Endothelial cell of umbilical vein (primary cell): Measurements from ENCODE around the gene TRAK1. TPM values are rescaled to one million over a fixed set of nuclear protein-coding genes. Genes with fewer than 3 reads are reported as not detected.

Source experiments
- BruUV-seq: library from RNA; stranded (reverse); fragments of 400-500 nt; replicated peaks from 2 replicates; lab custom pipeline; 2021; lab: Mats Ljungman, UMichigan
- CTCF ChIA-PET: fragments of 300-600, 350-600 bp; sonication (Branson Sonifier 250); formaldehyde crosslinking; loops from one replicate; lab custom pipeline; 2021; ENCODE audit warnings: antibody characterized with exemption, inconsistent platforms; lab: Charles Lee
- POLR2A ChIA-PET: fragments of 300-600, 350-600 bp; sonication (Branson Sonifier 250); formaldehyde crosslinking; loops from one replicate; lab custom pipeline; 2021; ENCODE audit warnings: antibody characterized with exemption, inconsistent platforms; lab: Charles Lee
- DNase-seq: peaks from one replicate; pipeline ENCODE4 v3.0.0-alpha.2; 2011; ENCODE audit warnings: low read depth, low spot score
- FAIRE-seq: peaks from 2 replicates; lab custom pipeline; 2011; peaks lifted over from hg19 to GRCh38; lab: Jason Lieb, UNC
- H2AFZ ChIP-seq: 2 replicates; pipeline ENCODE4 v1.6.0; 2012; ENCODE audit warnings: low read depth, low read length, control low read depth, inconsistent platforms
- H3K27ac ChIP-seq: 2 replicates; pipeline ENCODE4 v1.5.1; 2011; ENCODE audit warnings: low read depth, mild to moderate bottlenecking, control low read depth, low read length, moderate library complexity; ENCODE audit not compliant: insufficient read depth
- H3K27me3 ChIP-seq, 2 experiments: 2 replicates each; pipeline versions ENCODE4 v1.6.0 to v1.6.1; 2011; ENCODE audit warnings: low read length in 2 of 2, mixed read lengths in 1 of 2; ENCODE audit not compliant: control insufficient read depth in 2 of 2, insufficient read depth in 2 of 2
- H3K36me3 ChIP-seq, 2 experiments: 2 replicates in 1 of 2; 3 replicates in 1 of 2; pipeline ENCODE4 v1.5.1; 2011; ENCODE audit warnings: low read length in 2 of 2, mild to moderate bottlenecking in 1 of 2, moderate library complexity in 1 of 2; ENCODE audit not compliant: control insufficient read depth in 2 of 2, insufficient read depth in 2 of 2; ENCODE audit errors: extremely low read depth in 1 of 2
- H3K4me1 ChIP-seq: 3 replicates; pipeline ENCODE4 v1.5.1; 2011; ENCODE audit warnings: mild to moderate bottlenecking, low read length; ENCODE audit not compliant: control insufficient read depth, insufficient read depth; ENCODE audit errors: extremely low read depth
- H3K4me2 ChIP-seq: 2 replicates; pipeline ENCODE4 v1.6.1; 2011; ENCODE audit warnings: low read length, control low read depth, mixed read lengths; ENCODE audit not compliant: insufficient read depth
- H3K4me3 ChIP-seq, 3 experiments: fragments of 200-600 bp in 1 of 3; sonication (generic), shearing (Covaris generic) in 1 of 3; replicated peaks in 1 of 3; 2 replicates each; pipeline ENCODE4 v1.5.1; 2011 to 2016; ENCODE audit warnings: control low read depth in 3 of 3, low read length in 3 of 3, mild to moderate bottlenecking in 2 of 3, inconsistent platforms in 1 of 3, low read depth in 1 of 3, moderate library complexity in 1 of 3; ENCODE audit not compliant: insufficient read depth in 1 of 3
- H3K79me2 ChIP-seq: 2 replicates; pipeline ENCODE4 v1.6.0; 2012; ENCODE audit warnings: low read length, inconsistent platforms; ENCODE audit not compliant: control insufficient read depth, insufficient read depth
- H3K9ac ChIP-seq: replicated peaks from 2 replicates; pipeline ENCODE3; 2011; ENCODE audit warnings: low read length, control low read depth; ENCODE audit not compliant: insufficient read depth; ENCODE audit errors: extremely low read depth
- H3K9me1 ChIP-seq: replicated peaks from 3 replicates; pipeline ENCODE4 v1.6.0; 2011; ENCODE audit warnings: mild to moderate bottlenecking, low read length; ENCODE audit not compliant: control insufficient read depth, insufficient read depth; ENCODE audit errors: extremely low read depth
- H3K9me3 ChIP-seq: replicated peaks from 2 replicates; pipeline ENCODE4 v1.5.1; 2012; ENCODE audit warnings: low read length, inconsistent platforms; ENCODE audit not compliant: control insufficient read depth, insufficient read depth
- H4K20me1 ChIP-seq: replicated peaks from 2 replicates; pipeline ENCODE3; 2011; ENCODE audit warnings: mild to moderate bottlenecking, low read length; ENCODE audit not compliant: control insufficient read depth, insufficient read depth; ENCODE audit errors: extremely low read depth
- EZH2 ChIP-seq: IDR thresholded peaks from 2 replicates; pipeline ENCODE4 v1.6.1; 2012; ENCODE audit warnings: borderline replicate concordance, low read depth, mild to moderate bottlenecking, moderate library complexity, low read length, inconsistent platforms; ENCODE audit not compliant: severe bottlenecking
- FOS ChIP-seq: IDR thresholded peaks from 2 replicates; pipeline ENCODE4 v1.6.1; 2011; ENCODE audit warnings: mild to moderate bottlenecking, low read length, moderate library complexity, borderline replicate concordance; ENCODE audit not compliant: insufficient read depth
- GATA2 ChIP-seq: IDR thresholded peaks from 2 replicates; pipeline ENCODE4 v1.7.0; 2011; ENCODE audit warnings: low read depth, mild to moderate bottlenecking, moderate library complexity, mixed read lengths, low read length; ENCODE audit not compliant: insufficient read length, insufficient read depth
- JUN ChIP-seq: IDR thresholded peaks from 2 replicates; pipeline ENCODE4 v1.6.1; 2011; ENCODE audit warnings: borderline replicate concordance, low read depth; ENCODE audit not compliant: insufficient read length, insufficient read depth
- MYC ChIP-seq: IDR thresholded peaks from one replicate; pipeline ENCODE4 v1.6.1; 2011; ENCODE audit warnings: mild to moderate bottlenecking, low read depth, low read length
- POLR2A ChIP-seq: IDR thresholded peaks from 2 replicates; pipeline ENCODE4 v1.6.1; 2012; ENCODE audit warnings: low read depth, mild to moderate bottlenecking, control low read depth, low read length
- POLR2AphosphoS5 ChIP-seq: IDR thresholded peaks from 2 replicates; pipeline ENCODE4 v1.6.1; 2012; ENCODE audit warnings: low read depth, mild to moderate bottlenecking, control low read depth, low read length, moderate library complexity; ENCODE audit not compliant: insufficient read depth
- dilution Hi-C: fragments of 300-500 bp; cut with MboI; formaldehyde crosslinking; loops from one replicate; pipeline ENCODE4 v1.15.0; 2019; ENCODE audit warnings: low sequenced_read_pairs; ENCODE audit not compliant: extremely low pct_ligation_motif_present
- intact Hi-C: fragments of 100-400 bp; cut with micrococcal nuclease; formaldehyde crosslinking; loops from one replicate; pipeline ENCODE4 v1.10.0; 2022
- polyA plus RNA-seq, 4 experiments: library from polyadenylated mRNA; depleted of rRNA in 3 of 4; stranded (reverse) in 3 of 4; unstranded in 1 of 4; fragments of >200 nt; gene quantifications; 2 replicates each; pipeline versions ENCODE4 v1.2.1 to v1.2.3, GENCODE V29; 2011 to 2012; ENCODE audit warnings: missing spikeins in 1 of 4
- total RNA-seq: library from RNA; stranded (reverse); gene quantifications from 2 replicates; pipeline ENCODE4 v1.2.3, GENCODE V29; 2021
- TF ChIP-seq, protein P1 (sequence below): IDR thresholded peaks from 2 replicates; pipeline ENCODE4 v1.6.1; 2011; ENCODE audit not compliant: insufficient read depth, insufficient read length
- TF ChIP-seq, protein P2 (sequence below), 2 donors: IDR thresholded peaks; 1 replicate in 1 of 2; 2 replicates in 1 of 2; pipeline ENCODE4 v1.5.1; 2011; ENCODE audit warnings: low read length in 2 of 2, mild to moderate bottlenecking in 2 of 2, moderate library complexity in 2 of 2, control low read depth in 1 of 2, inconsistent platforms in 1 of 2, low read depth in 1 of 2; ENCODE audit not compliant: insufficient read depth in 1 of 2; ENCODE audit errors: extremely low read depth in 1 of 2

The TRAK1 gene
- total and polyA plus RNA-seq, 2 donors (not counting 3 experiments of a cell fraction or from before 2014, with no cell fraction given): 38.5 to 59.6 TPM

- dilution Hi-C loops (no loop called here), intact Hi-C loops (no loop called here)
- no peak for DNase-seq
- no peak overlapping the region for H3K4me3 ChIP-seq
- H3K79me2 ChIP-seq: no peaks in the 10 kb centered on the region
- CTCF ChIA-PET: no interaction called here
- no peak overlapping the region for H3K27ac ChIP-seq
- H3K9ac ChIP-seq: no peak overlapping the region
- H3K9me1 ChIP-seq: no peaks in the 10 kb centered on the region
- peaks cover 7 to 11% of the 10 kb centered on the region in 2 experiments for H3K27me3 ChIP-seq
- H3K9me3 ChIP-seq: no peaks in the 10 kb centered on the region
- no peak overlapping the region for H3K4me2 ChIP-seq
- no peaks in the 10 kb centered on the region for H4K20me1 ChIP-seq
- no peaks in the 10 kb centered on the region for H3K36me3 ChIP-seq
- no peak for FAIRE-seq
- POLR2A ChIA-PET: no interaction called here
- no TSS peak for BruUV-seq
- H2AFZ ChIP-seq: no peak overlapping the region
- no peak for TF ChIP-seq POLR2A
- TF ChIP-seq MYC: no peak
- TF ChIP-seq, protein P1, sequence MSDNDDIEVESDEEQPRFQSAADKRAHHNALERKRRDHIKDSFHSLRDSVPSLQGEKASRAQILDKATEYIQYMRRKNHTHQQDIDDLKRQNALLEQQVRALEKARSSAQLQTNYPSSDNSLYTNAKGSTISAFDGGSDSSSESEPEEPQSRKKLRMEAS: no peak
- TF ChIP-seq POLR2AphosphoS5: no peak
- TF ChIP-seq FOS: no peak
- no peak for TF ChIP-seq GATA2
- TF ChIP-seq, protein P2, sequence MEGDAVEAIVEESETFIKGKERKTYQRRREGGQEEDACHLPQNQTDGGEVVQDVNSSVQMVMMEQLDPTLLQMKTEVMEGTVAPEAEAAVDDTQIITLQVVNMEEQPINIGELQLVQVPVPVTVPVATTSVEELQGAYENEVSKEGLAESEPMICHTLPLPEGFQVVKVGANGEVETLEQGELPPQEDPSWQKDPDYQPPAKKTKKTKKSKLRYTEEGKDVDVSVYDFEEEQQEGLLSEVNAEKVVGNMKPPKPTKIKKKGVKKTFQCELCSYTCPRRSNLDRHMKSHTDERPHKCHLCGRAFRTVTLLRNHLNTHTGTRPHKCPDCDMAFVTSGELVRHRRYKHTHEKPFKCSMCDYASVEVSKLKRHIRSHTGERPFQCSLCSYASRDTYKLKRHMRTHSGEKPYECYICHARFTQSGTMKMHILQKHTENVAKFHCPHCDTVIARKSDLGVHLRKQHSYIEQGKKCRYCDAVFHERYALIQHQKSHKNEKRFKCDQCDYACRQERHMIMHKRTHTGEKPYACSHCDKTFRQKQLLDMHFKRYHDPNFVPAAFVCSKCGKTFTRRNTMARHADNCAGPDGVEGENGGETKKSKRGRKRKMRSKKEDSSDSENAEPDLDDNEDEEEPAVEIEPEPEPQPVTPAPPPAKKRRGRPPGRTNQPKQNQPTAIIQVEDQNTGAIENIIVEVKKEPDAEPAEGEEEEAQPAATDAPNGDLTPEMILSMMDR (IDR thresholded peaks at IDR 0.05; ENCODE audit: extremely low read depth in 1 of 2, insufficient read depth in 1 of 2, low read depth in 1 of 2, low read length in 2 of 2): no peak
- TF ChIP-seq JUN: no peak
- no peak for TF ChIP-seq EZH2
- no peaks in the 10 kb centered on the region for H3K4me1 ChIP-seq
Measured at GRCh38 chr3:42235532-42235931, 144.4 kb downstream of the TRAK1 start.
